Endodermal cell (in vitro differentiated cells): ENCODE measurements around the gene FTO. TPM values are rescaled to one million over a fixed set of nuclear protein-coding genes. Genes with fewer than 3 reads are reported as not detected.

Source experiments
- DNase-seq: peaks from one replicate; pipeline ENCODE4 v3.0.0-alpha.2; 2017
- H3K27ac ChIP-seq: 2 replicates; pipeline ENCODE4 v1.5.1; 2013; ENCODE audit warnings: mild to moderate bottlenecking, low read depth, low read length, moderate library complexity
- H3K27me3 ChIP-seq: 2 replicates; pipeline ENCODE4 v1.6.1; 2013; ENCODE audit warnings: mild to moderate bottlenecking, low read length, moderate library complexity; ENCODE audit not compliant: insufficient read depth, control insufficient read depth, poor library complexity, severe bottlenecking
- H3K36me3 ChIP-seq: 2 replicates; pipeline ENCODE4 v1.7.0; 2013; ENCODE audit warnings: mild to moderate bottlenecking, low read length, moderate library complexity; ENCODE audit not compliant: control insufficient read depth, insufficient read depth
- H3K4me1 ChIP-seq: one replicate; pipeline ENCODE4 v1.7.0; 2013; ENCODE audit warnings: low read length; ENCODE audit not compliant: control insufficient read depth, insufficient read depth
- H3K4me3 ChIP-seq: 2 replicates; pipeline ENCODE4 v1.5.1; 2013; ENCODE audit warnings: mild to moderate bottlenecking, low read length, moderate library complexity
- H3K9ac ChIP-seq: 2 replicates; pipeline ENCODE4 v1.6.1; 2013; ENCODE audit warnings: mild to moderate bottlenecking, low read length, moderate library complexity; ENCODE audit not compliant: poor library complexity, severe bottlenecking; ENCODE audit errors: extremely low read depth
- H3K9me3 ChIP-seq: 2 replicates; pipeline ENCODE4 v1.6.1; 2013; ENCODE audit warnings: mild to moderate bottlenecking, low read length, moderate library complexity; ENCODE audit not compliant: control insufficient read depth
- H3K27ac Mint-ChIP-seq: 2 replicates; pipeline ENCODE4 v1.8.0; 2020; ENCODE audit warnings: mixed read lengths
- H3K27me3 Mint-ChIP-seq: 2 replicates; pipeline ENCODE4 v1.8.0; 2021; ENCODE audit warnings: mild to moderate bottlenecking, mixed read lengths; ENCODE audit not compliant: insufficient read depth
- H3K36me3 Mint-ChIP-seq: 2 replicates; pipeline ENCODE4 v1.8.0; 2020; ENCODE audit warnings: low read depth, mixed read lengths
- H3K4me1 Mint-ChIP-seq: 2 replicates; pipeline ENCODE4 v1.8.0; 2020; ENCODE audit warnings: mixed read lengths
- H3K4me3 Mint-ChIP-seq: 2 replicates; pipeline ENCODE4 v1.8.0; 2020; ENCODE audit warnings: mild to moderate bottlenecking, moderate library complexity, mixed read lengths
- H3K9me3 Mint-ChIP-seq: 2 replicates; pipeline ENCODE4 v1.8.0; 2020; ENCODE audit warnings: mild to moderate bottlenecking, mixed read lengths
- CTCF ChIP-seq: fragments of 200-600 bp; sonication (generic); conservative IDR thresholded peaks from 2 replicates; pipeline ENCODE4 v1.5.0; 2021; ENCODE audit warnings: antibody characterized with exemption, mild to moderate bottlenecking
- WGBS, 2 experiments: methylation state at CpG; one replicate each; pipeline versions ENCODE4 v1.1.5 to v1.1.7; 2013; ENCODE audit warnings: missing lambda C conversion rate in 2 of 2, mixed read lengths in 1 of 2; ENCODE audit not compliant: insufficient coverage in 1 of 2, insufficient read length in 1 of 2; 5-methylcytosine and 5-hydroxymethylcytosine counted together
- total RNA-seq, 2 donors: library from RNA; stranded (reverse); fragmentation: NEBNext Ultra II Directional in 1 of 2; extraction: Animal tissue kit (Norgen Biotek cat#: 25700) in 1 of 2; gene quantifications; 2 replicates in 1 of 2; 3 replicates in 1 of 2; pipeline ENCODE4 v1.2.1, GENCODE V29; 2021

FTO gene
- total RNA-seq, 2 donors from 2014 or later: 80.3 to 102 TPM

GRCh38 chr16:53991754-53992378, 287.9 kb downstream of the FTO start:
- no peak for TF ChIP-seq CTCF

GRCh38 chr16:53995378-53995777, 291.4 kb downstream of the FTO start:
- no peak for TF ChIP-seq CTCF
- Histone ChIP-seq H3K27ac (no peak overlapping the region), H3K27me3 (no peaks in the 10 kb centered on the region), H3K36me3 (no peaks in the 10 kb centered on the region), H3K4me3 (no peak overlapping the region), H3K9me3 (no peaks in the 10 kb centered on the region), H3K9ac (no peak overlapping the region), H3K4me1 (peaks cover 15% of the 10 kb centered on the region)
- no peak for DNase-seq
- Mint-ChIP-seq H3K27ac (no peak overlapping the region), H3K27me3 (no peaks in the 10 kb centered on the region), H3K4me3 (no peak overlapping the region), H3K4me1 (peaks cover 22% of the 10 kb centered on the region), H3K36me3 (no peaks in the 10 kb centered on the region), H3K9me3 (no peaks in the 10 kb centered on the region)
- WGBS, 2 experiments: 90 to 94% methylated on average over 5 to 6 of the region's 6 CpGs

More at GRCh38 chr16:53991754-53992378, 287.9 kb downstream of the FTO start:
- WGBS, 2 experiments: 60 to 88% methylated on average over 2 to 8 of the region's 8 CpGs
- H3K4me3 ChIP-seq: peak overlapping the region; percentile 8
- no peak overlapping the region for H3K9ac ChIP-seq
- H3K4me3 Mint-ChIP-seq: no peak overlapping the region
- H3K36me3 Mint-ChIP-seq: no peaks in the 10 kb centered on the region
- no peaks in the 10 kb centered on the region for H3K9me3 Mint-ChIP-seq
- no peaks in the 10 kb centered on the region for H3K9me3 ChIP-seq
- peaks cover 15% of the 10 kb centered on the region for H3K4me1 ChIP-seq
- DNase-seq: peak; percentile 51
- no peaks in the 10 kb centered on the region for H3K36me3 ChIP-seq
- H3K27me3 ChIP-seq: no peaks in the 10 kb centered on the region
- no peak overlapping the region for H3K27ac ChIP-seq
- H3K27ac Mint-ChIP-seq: peak overlapping the region; percentile 64
- peaks cover 22% of the 10 kb centered on the region for H3K4me1 Mint-ChIP-seq
- H3K27me3 Mint-ChIP-seq: no peaks in the 10 kb centered on the region

- no peak overlapping the region for H3K9ac ChIP-seq
- no peaks in the 10 kb centered on the region for H3K9me3 ChIP-seq
- TF ChIP-seq CTCF: no peak
- Mint-ChIP-seq H3K4me3 (no peak overlapping the region), H3K36me3 (no peaks in the 10 kb centered on the region), H3K4me1 (peaks cover 10% of the 10 kb centered on the region), H3K9me3 (no peaks in the 10 kb centered on the region), H3K27me3 (no peaks in the 10 kb centered on the region), H3K27ac (no peak overlapping the region)
- no peak for DNase-seq
- H3K27ac ChIP-seq: no peak overlapping the region
- no peak overlapping the region for H3K4me3 ChIP-seq
- WGBS, 2 experiments: 97 to 100% methylated on average over 3 to 5 of the region's 5 CpGs
- no peaks in the 10 kb centered on the region for H3K36me3 ChIP-seq
- H3K4me1 ChIP-seq: peaks cover 4% of the 10 kb centered on the region
- H3K27me3 ChIP-seq: no peaks in the 10 kb centered on the region
Observed at GRCh38 chr16:53996961-53997360, 293.0 kb downstream of the FTO start.
